Epithelial cell of esophagus (primary cell): ENCODE measurements around the gene EHHADH.

Experiments
- DNase-seq: peaks from one replicate; pipeline ENCODE4 v3.0.0; 2010; ENCODE audit warnings: low read depth
- H3K4me3 ChIP-seq: 2 replicates; pipeline ENCODE4 v1.5.1; 2011; ENCODE audit warnings: mild to moderate bottlenecking, low read length, control low read depth
- CTCF ChIP-seq: IDR thresholded peaks from 2 replicates; pipeline ENCODE4 v1.5.1; 2011; ENCODE audit warnings: low read depth, mild to moderate bottlenecking, low read length, control low read depth, inconsistent platforms; ENCODE audit not compliant: insufficient read depth; ENCODE audit errors: missing control alignments

EHHADH gene

DNA sequence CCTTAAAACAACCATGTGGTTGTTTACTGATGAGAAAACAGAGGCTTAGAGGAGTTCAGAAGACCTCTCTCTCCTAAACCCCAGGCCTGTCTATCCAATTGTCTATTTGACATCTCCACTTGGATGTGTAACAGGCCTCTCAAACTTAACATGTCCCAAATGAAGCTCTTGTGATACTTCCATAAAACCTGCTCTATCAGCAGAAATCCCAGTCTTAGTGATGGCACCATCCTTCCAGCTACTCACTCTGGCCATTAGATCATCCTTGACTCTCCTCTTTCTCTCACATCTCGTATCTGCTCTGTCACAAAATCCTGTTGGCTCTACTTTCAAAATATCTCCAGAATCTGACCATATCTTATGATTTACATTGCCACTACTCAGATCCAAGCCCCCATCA lies 28.8 kb downstream of the EHHADH start:
- TF ChIP-seq CTCF = no peak
- no peak overlapping the region for H3K4me3 ChIP-seq
- no peak for DNase-seq

DNA sequence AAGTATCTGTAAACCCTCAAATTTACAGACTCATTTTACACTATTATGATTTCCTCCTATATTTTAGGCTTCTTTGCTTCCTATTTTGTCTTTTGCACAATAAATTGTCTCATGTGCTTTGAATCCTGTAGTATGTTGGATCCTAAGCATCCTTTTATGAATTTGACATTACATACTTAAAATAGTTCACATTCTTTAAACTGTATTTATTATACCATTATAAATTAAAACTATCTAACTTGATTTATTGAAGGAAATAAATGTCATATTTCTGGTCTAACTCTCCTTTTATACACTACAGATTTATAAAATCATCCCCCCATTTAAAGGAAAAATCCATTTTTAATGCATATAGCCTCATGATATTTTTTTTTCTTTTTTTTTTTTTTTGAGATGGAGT lies 32.6 kb downstream of the EHHADH start:
- no peak for TF ChIP-seq CTCF
- DNase-seq = no peak
- H3K4me3 ChIP-seq = no peak overlapping the region

DNA sequence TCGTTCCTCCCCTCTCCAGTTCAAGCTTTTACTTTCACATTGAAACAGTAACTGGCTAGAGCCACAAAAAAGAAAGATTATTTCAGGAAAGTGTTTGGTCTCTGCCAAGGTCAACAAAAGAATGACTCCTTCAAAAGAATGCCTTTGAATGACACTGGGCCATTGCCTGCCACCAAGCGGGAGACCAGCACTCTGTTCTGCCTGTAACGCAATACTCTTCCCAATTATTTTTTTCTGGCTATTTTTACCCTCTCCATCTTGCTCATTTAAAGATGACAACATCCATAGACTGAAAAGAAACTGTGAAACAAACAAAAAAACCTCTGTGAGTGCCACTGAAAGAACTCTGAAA lies 37.3 kb downstream of the EHHADH start:
- H3K4me3 ChIP-seq = no peak overlapping the region
- no peak for TF ChIP-seq CTCF

DNA sequence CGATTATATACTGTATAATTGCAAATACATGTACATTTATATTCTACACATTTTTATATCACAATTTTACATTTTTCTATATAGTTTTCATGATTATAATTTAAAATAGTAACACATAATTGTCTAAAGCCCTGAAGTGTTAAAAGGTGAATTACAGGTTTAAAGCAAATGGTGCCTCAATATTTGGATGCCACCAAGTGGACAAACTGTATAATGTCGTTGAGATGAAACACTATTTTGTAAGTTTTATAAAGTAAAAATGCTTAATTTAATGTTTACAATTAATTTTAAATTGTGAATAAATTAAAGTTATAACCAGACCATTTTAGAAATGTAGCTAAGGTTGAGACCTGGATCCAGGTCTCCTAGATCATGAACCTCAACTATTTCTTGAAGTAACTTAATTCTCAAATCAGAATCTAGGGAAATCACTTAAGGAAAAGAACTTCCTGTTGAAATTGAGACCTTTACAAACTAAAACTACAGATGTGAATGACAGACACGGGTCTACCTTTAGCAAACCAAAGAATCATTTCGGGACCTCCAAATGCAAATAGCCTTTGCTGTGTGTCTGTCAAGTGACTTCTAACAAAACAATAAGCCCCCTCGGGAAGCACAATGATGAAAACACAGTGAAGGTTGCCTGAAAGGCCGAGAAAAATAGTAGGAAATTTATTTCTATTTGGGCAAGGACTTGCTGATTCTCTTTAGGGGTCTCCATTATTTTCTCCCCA lies 37.8 kb downstream of the EHHADH start:
- peak; percentile 52 for TF ChIP-seq CTCF
- DNase-seq = peak; percentile 53
- H3K4me3 ChIP-seq = no peak overlapping the region

More for the DNA sequence above, 37.3 kb downstream of the EHHADH start:
- no peak for DNase-seq

DNA sequence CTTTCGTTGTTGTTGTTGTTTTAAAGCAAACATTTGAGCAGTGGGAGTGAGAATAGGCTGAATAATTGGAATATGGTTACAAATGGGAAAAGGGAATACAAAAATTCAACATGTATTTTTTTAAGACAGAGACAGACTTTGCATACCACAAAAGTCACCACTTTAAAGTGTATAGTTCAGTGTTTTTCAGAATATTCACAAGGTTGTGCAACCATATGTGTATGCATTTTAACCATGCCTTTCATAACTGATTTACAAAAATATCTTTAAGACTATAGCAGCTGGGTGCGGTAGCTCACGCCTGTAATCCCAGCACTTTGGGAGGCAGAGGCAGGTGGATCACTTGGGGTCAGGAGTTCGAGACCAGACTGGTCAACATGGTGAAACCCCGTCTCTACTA lies 41.3 kb downstream of the EHHADH start:
- no peak for TF ChIP-seq CTCF
- no peak for DNase-seq
- no peak overlapping the region for H3K4me3 ChIP-seq

DNA sequence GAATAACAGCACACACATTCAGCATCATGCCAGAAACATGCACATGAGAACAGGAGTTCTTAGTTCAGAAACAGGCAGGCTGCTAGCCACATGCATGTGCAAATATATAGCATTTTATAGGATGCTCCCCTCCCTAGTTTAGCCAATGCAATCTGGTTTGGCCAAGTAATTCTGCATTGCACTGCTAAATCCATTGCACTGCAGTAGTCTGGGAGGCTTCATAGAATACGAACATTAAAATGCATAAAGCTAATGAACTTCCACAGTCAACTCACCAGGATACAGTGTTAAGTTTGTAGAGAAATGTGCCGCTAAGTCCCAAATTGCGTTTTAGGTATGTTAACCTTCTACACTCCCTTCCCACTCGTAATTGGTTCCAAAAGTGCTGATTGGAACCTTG lies 41.8 kb downstream of the EHHADH start:
- no peak for TF ChIP-seq CTCF
- H3K4me3 ChIP-seq = no peak overlapping the region
- DNase-seq = no peak

GRCh38 chr3:185210621-185211142 lies 43.2 kb downstream of the EHHADH start:
- TF ChIP-seq CTCF = no peak
- H3K4me3 ChIP-seq = no peak overlapping the region
- DNase-seq = no peak
